RKO (cell line): ENCODE results near the gene SYTL5.

Source experiments
- DNase-seq: peaks from one replicate; pipeline ENCODE4 v3.0.0-alpha.2; 2016; ENCODE audit warnings: low spot score

Gene SYTL5

GRCh38 chrX:38138900-38139299 is 132.5 kb downstream of the SYTL5 start:
- DNase-seq, result no peak

- DNase-seq, result no peak
These were observed 136.3 kb downstream of the SYTL5 start for GRCh38 chrX:38142610-38143009.

- DNase-seq, result no peak
These were observed 142.7 kb downstream of the SYTL5 start for GRCh38 chrX:38149016-38149415.

GRCh38 chrX:38150993-38151392 is 144.6 kb downstream of the SYTL5 start:
- no peak for DNase-seq

- no peak for DNase-seq
These were observed 145.1 kb downstream of the SYTL5 start for GRCh38 chrX:38151441-38151840.

GRCh38 chrX:38154340-38154739 is 148.0 kb downstream of the SYTL5 start:
- no peak for DNase-seq

- no peak for DNase-seq
These were observed 148.5 kb downstream of the SYTL5 start for GRCh38 chrX:38154818-38155217.

GRCh38 chrX:38156838-38157237 is 150.5 kb downstream of the SYTL5 start:
- DNase-seq, result no peak

GRCh38 chrX:38163193-38163592 is 156.8 kb downstream of the SYTL5 start:
- no peak for DNase-seq

GRCh38 chrX:38165023-38165422 is 158.7 kb downstream of the SYTL5 start:
- DNase-seq, result no peak

- DNase-seq, result peak; percentile 28
These were observed 160.2 kb downstream of the SYTL5 start for GRCh38 chrX:38166478-38167083.

- no peak for DNase-seq
These were observed 164.2 kb downstream of the SYTL5 start for GRCh38 chrX:38170556-38170955.

- no peak for DNase-seq
These were observed 166.2 kb downstream of the SYTL5 start for GRCh38 chrX:38172596-38172995.

GRCh38 chrX:38175139-38175538 is 168.8 kb downstream of the SYTL5 start:
- peak; percentile 68 for DNase-seq

- DNase-seq, result no peak
These were observed 172.0 kb downstream of the SYTL5 start for GRCh38 chrX:38178396-38178795.
